ENCODE results near the gene STAT6.

- TF ChIP-seq CTCF (IDR thresholded peaks at IDR 0.05): no peak
- no peak for TF ChIP-seq POLR2A (IDR thresholded peaks at IDR 0.05)
These were observed 24.6 kb upstream of the STAT6 start for GRCh38 chr12:57135527-57136326.

All from heart left ventricle (tissue), 13 donors.